Mesenchymal stem cell (in vitro differentiated cells and primary cell): ENCODE data around the gene TEAD1.
"Not testable (repeated sequence)": the region's sequence is repeated elsewhere in the genome, so short reads cannot be mapped to it uniquely, and the experiment has no call there.

Experiments used
- DNase-seq: peaks from one replicate; pipeline ENCODE4 v3.0.0-alpha.2; 2013
- H2AFZ ChIP-seq: one replicate; pipeline ENCODE4 v1.6.1; 2013; ENCODE audit warnings: low read depth, mild to moderate bottlenecking, control low read depth, inconsistent platforms, low read length, moderate library complexity
- H2AK5ac ChIP-seq: 2 replicates; pipeline ENCODE4 v1.6.1; 2013; ENCODE audit warnings: low read length, moderate library complexity, mild to moderate bottlenecking, inconsistent platforms; ENCODE audit not compliant: severe bottlenecking
- H2BK120ac ChIP-seq: one replicate; pipeline ENCODE4 v1.6.1; 2013; ENCODE audit warnings: low read depth, mild to moderate bottlenecking, inconsistent platforms, low read length, moderate library complexity
- H2BK12ac ChIP-seq, 2 experiments: one replicate each; pipeline ENCODE4 v1.6.1; 2013; ENCODE audit warnings: inconsistent platforms in 2 of 2, low read length in 2 of 2, mild to moderate bottlenecking in 2 of 2, moderate library complexity in 2 of 2, control low read depth in 1 of 2
- H2BK15ac ChIP-seq: one replicate; pipeline ENCODE4 v1.6.1; 2013; ENCODE audit warnings: mild to moderate bottlenecking, low read depth, inconsistent platforms; ENCODE audit not compliant: poor library complexity, severe bottlenecking
- H2BK5ac ChIP-seq: 2 replicates; pipeline ENCODE4 v1.6.1; 2013; ENCODE audit warnings: low read depth, mild to moderate bottlenecking, low read length, control low read depth, inconsistent platforms; ENCODE audit not compliant: poor library complexity, severe bottlenecking
- H3K14ac ChIP-seq, 2 experiments: one replicate each; pipeline ENCODE4 v1.6.1; 2013; ENCODE audit warnings: inconsistent platforms in 2 of 2, low read length in 2 of 2, control low read depth in 1 of 2, mild to moderate bottlenecking in 1 of 2, moderate library complexity in 1 of 2
- H3K18ac ChIP-seq, 2 experiments: one replicate each; pipeline ENCODE4 v1.6.1; 2013; ENCODE audit warnings: inconsistent platforms in 2 of 2, low read length in 2 of 2, control low read depth in 1 of 2, low read depth in 1 of 2, mild to moderate bottlenecking in 1 of 2
- H3K23ac ChIP-seq, 2 experiments: one replicate each; pipeline ENCODE4 v1.6.1; 2013; ENCODE audit warnings: inconsistent platforms in 2 of 2, low read length in 2 of 2, mild to moderate bottlenecking in 2 of 2, moderate library complexity in 2 of 2, control low read depth in 1 of 2
- H3K27ac ChIP-seq: 2 replicates; pipeline ENCODE4 v1.5.1; 2013; ENCODE audit warnings: mild to moderate bottlenecking, moderate library complexity, low read length, control low read depth, inconsistent platforms; ENCODE audit not compliant: poor library complexity, severe bottlenecking
- H3K27me3 ChIP-seq, 2 experiments: 2 replicates each; pipeline versions ENCODE4 v1.6.1 to v1.7.0; 2013; ENCODE audit warnings: low read length in 2 of 2, mild to moderate bottlenecking in 2 of 2, moderate library complexity in 2 of 2, control low read depth in 1 of 2, inconsistent platforms in 1 of 2; ENCODE audit not compliant: control insufficient read depth in 1 of 2, insufficient read depth in 1 of 2
- H3K36me3 ChIP-seq, 2 experiments: 2 replicates each; pipeline versions ENCODE4 v1.6.1 to v1.7.0; 2013; ENCODE audit warnings: low read length in 2 of 2, control low read depth in 1 of 2, inconsistent platforms in 1 of 2, low read depth in 1 of 2, mild to moderate bottlenecking in 1 of 2; ENCODE audit not compliant: insufficient read depth in 2 of 2, control insufficient read depth in 1 of 2
- H3K4ac ChIP-seq, 2 experiments: one replicate each; pipeline ENCODE4 v1.6.1; 2013; ENCODE audit warnings: inconsistent platforms in 2 of 2, low read length in 2 of 2, mild to moderate bottlenecking in 2 of 2, moderate library complexity in 2 of 2, control low read depth in 1 of 2, low read depth in 1 of 2
- H3K4me1 ChIP-seq: 2 replicates; pipeline ENCODE4 v1.6.1; 2013; ENCODE audit warnings: low read depth, low read length, control low read depth; ENCODE audit not compliant: control insufficient read depth, insufficient read depth
- H3K4me2 ChIP-seq: 2 replicates; pipeline ENCODE4 v1.6.1; 2013; ENCODE audit warnings: low read length, mild to moderate bottlenecking, inconsistent platforms; ENCODE audit not compliant: poor library complexity, severe bottlenecking
- H3K4me3 ChIP-seq, 2 experiments: 2 replicates each; pipeline versions ENCODE4 v1.5.1 to v1.7.0; 2013; ENCODE audit warnings: low read length in 2 of 2, mild to moderate bottlenecking in 2 of 2, control low read depth in 1 of 2, low read depth in 1 of 2; ENCODE audit not compliant: insufficient read depth in 1 of 2
- H3K79me1 ChIP-seq: replicated peaks from 2 replicates; pipeline ENCODE4 v1.6.1; 2013; ENCODE audit warnings: mild to moderate bottlenecking, control low read depth, low read length, inconsistent platforms; ENCODE audit not compliant: poor library complexity, severe bottlenecking
- H3K9ac ChIP-seq: 2 replicates; pipeline ENCODE4 v1.7.0; 2013; ENCODE audit warnings: mild to moderate bottlenecking, low read length, moderate library complexity
- H3K9me3 ChIP-seq: 2 replicates; pipeline ENCODE4 v1.7.0; 2013; ENCODE audit warnings: mild to moderate bottlenecking, low read length; ENCODE audit not compliant: control insufficient read depth
- H4K8ac ChIP-seq: one replicate; pipeline ENCODE4 v1.6.1; 2013; ENCODE audit warnings: inconsistent platforms, mild to moderate bottlenecking, low read length, moderate library complexity
- H4K91ac ChIP-seq: one replicate; pipeline ENCODE4 v1.6.1; 2013; ENCODE audit warnings: mild to moderate bottlenecking, low read length, inconsistent platforms
- WGBS: methylation state at CpG from one replicate; pipeline ENCODE4 v1.1.7; 2013; ENCODE audit warnings: mixed read lengths; 5-methylcytosine and 5-hydroxymethylcytosine counted together

Gene TEAD1

GRCh38 chr11:12756454-12756806, 82.2 kb downstream of the TEAD1 start:
- Histone ChIP-seq H3K9ac (no peak overlapping the region), H3K9me3 (no peaks in the 10 kb centered on the region), H3K27ac (no peak overlapping the region), H4K91ac (no peak overlapping the region), H3K36me3 (no peaks in the 10 kb centered on the region), H2BK12ac (no peak overlapping the region), H2AFZ (no peak overlapping the region), H3K79me1 (peaks cover 4% of the 10 kb centered on the region), H3K27me3 (no peaks in the 10 kb centered on the region), H3K4ac (no peak overlapping the region), H4K8ac (no peak overlapping the region), H2AK5ac (no peak overlapping the region), H2BK5ac (no peak overlapping the region), H3K4me3 (no peak overlapping the region), H2BK120ac (no peak overlapping the region), H3K14ac (no peak overlapping the region), H3K23ac (no peak overlapping the region), H3K18ac (no peak overlapping the region), H3K4me1 (peaks cover 3% of the 10 kb centered on the region), H3K4me2 (no peak overlapping the region), H2BK15ac (no peak overlapping the region)
- DNase-seq = no peak
- no CpG with 5 or more reads among the region's 1 CpG for WGBS

GRCh38 chr11:12756867-12757266, 82.6 kb downstream of the TEAD1 start:
- H3K23ac ChIP-seq = no peak overlapping the region
- no peak overlapping the region for H2AFZ ChIP-seq
- H2BK5ac ChIP-seq = no peak overlapping the region
- no peak overlapping the region for H4K91ac ChIP-seq
- no peak for DNase-seq
- no peak overlapping the region for H2BK120ac ChIP-seq
- H3K4me2 ChIP-seq = no peak overlapping the region
- peaks cover 3% of the 10 kb centered on the region for H3K4me1 ChIP-seq
- H3K4me3 ChIP-seq = no peak overlapping the region
- no peaks in the 10 kb centered on the region for H3K27me3 ChIP-seq
- no peak overlapping the region for H3K9ac ChIP-seq
- no peaks in the 10 kb centered on the region for H3K36me3 ChIP-seq
- H3K79me1 ChIP-seq = peaks cover 8% of the 10 kb centered on the region
- no peak overlapping the region for H2AK5ac ChIP-seq
- no peak overlapping the region for H3K4ac ChIP-seq
- no peak overlapping the region for H2BK12ac ChIP-seq
- no peak overlapping the region for H4K8ac ChIP-seq
- H3K9me3 ChIP-seq = no peaks in the 10 kb centered on the region
- no peak overlapping the region for H3K14ac ChIP-seq
- 90% methylated on average over 3 of the region's 3 CpGs for WGBS
- H3K27ac ChIP-seq = no peak overlapping the region
- no peak overlapping the region for H2BK15ac ChIP-seq
- no peak overlapping the region for H3K18ac ChIP-seq

DNA sequence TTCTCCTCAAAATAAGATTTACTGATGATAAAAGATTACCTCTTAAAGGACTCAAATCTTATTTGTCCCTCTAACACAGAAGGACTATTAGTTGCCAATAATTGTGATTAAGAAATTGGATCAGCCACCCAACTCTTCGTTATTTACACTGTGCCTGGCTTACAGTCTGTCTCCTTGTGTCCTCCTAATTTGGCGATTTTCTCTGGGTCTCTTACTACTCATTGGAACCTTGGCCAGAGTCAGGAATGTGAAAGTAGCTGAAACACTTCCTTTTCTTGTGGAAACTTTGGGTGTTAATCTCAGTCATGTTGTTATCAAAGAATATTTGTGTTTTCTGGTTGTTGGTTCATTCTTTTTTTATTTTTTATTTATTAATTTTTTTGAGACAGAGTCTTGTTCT, 83.2 kb downstream of the TEAD1 start:
- H3K4me3 ChIP-seq = no peak overlapping the region
- H3K23ac ChIP-seq = no peak overlapping the region
- no peak overlapping the region for H2BK15ac ChIP-seq
- 100% methylated on average over 2 of the region's 2 CpGs for WGBS
- H2BK12ac ChIP-seq = no peak overlapping the region
- H3K9ac ChIP-seq = no peak overlapping the region
- H3K4ac ChIP-seq = no peak overlapping the region
- no peak overlapping the region for H3K27ac ChIP-seq
- no peak overlapping the region for H4K8ac ChIP-seq
- H3K27me3 ChIP-seq = no peaks in the 10 kb centered on the region
- H3K4me1 ChIP-seq = peaks cover 2% of the 10 kb centered on the region
- no peak overlapping the region for H3K4me2 ChIP-seq
- no peak overlapping the region for H2AFZ ChIP-seq
- no peak overlapping the region for H2BK120ac ChIP-seq
- no peaks in the 10 kb centered on the region for H3K36me3 ChIP-seq
- no peak overlapping the region for H2BK5ac ChIP-seq
- H3K79me1 ChIP-seq = peaks cover 9% of the 10 kb centered on the region
- no peak overlapping the region for H2AK5ac ChIP-seq
- H4K91ac ChIP-seq = no peak overlapping the region
- no peak overlapping the region for H3K18ac ChIP-seq
- no peak for DNase-seq
- no peak overlapping the region for H3K14ac ChIP-seq
- no peaks in the 10 kb centered on the region for H3K9me3 ChIP-seq

DNA sequence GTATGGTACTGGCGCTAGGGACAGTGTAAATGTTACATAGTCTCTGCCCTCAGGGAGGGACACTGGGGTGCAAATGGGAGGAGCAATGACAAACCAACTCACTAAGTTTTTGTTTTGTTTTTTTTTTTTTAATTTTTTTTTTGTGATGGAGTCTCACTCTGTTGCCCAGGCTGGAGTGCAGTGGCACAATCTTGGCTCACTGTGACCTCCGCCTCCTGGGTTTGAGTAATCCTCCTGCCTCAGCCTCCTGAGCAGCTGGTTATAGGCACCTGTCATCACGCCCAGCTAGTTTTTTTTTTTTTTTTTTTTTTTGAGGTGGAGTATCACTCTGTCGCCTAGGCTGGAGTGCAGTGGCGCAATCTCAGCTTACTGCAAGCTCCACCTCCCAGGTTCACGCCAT, 83.9 kb downstream of the TEAD1 start:
- not testable (repeated sequence) for H3K4me1 ChIP-seq, H3K14ac ChIP-seq, H3K4me2 ChIP-seq, H3K4me3 ChIP-seq, H2BK12ac ChIP-seq, H3K9me3 ChIP-seq, H2BK120ac ChIP-seq, H2AK5ac ChIP-seq, H3K9ac ChIP-seq, H2AFZ ChIP-seq, H3K36me3 ChIP-seq, H3K18ac ChIP-seq, H3K23ac ChIP-seq, H4K91ac ChIP-seq, H3K79me1 ChIP-seq, H3K27ac ChIP-seq, H2BK5ac ChIP-seq, DNase-seq, H2BK15ac ChIP-seq, H3K27me3 ChIP-seq, H4K8ac ChIP-seq, H3K4ac ChIP-seq
- whole genome bisulfite sequencing = 100% methylated on average over 2 of the region's 6 CpGs
